WTC11 (cell line): Measurements from ENCODE around the gene DDX21. TPM values are rescaled to one million over a fixed set of nuclear protein-coding genes. Genes with fewer than 3 reads are reported as not detected.
"Not testable (repeated sequence)": the region's sequence is repeated elsewhere in the genome, so short reads cannot be mapped to it uniquely, and the experiment has no call there.

ENCODE experiments used
- ATAC-seq: fragments of 200-7000 bp; cut with Tn5 transposase; 2 replicates; pipeline ENCODE4 v1.10.0; 2021; ENCODE audit warnings: mild to moderate bottlenecking, moderate library complexity
- CTCF ChIA-PET: fragments of 300-600 bp; sonication (Branson Sonifier 250); formaldehyde crosslinking; loops from one replicate; lab custom pipeline; 2021; ENCODE audit warnings: antibody characterized with exemption; lab: Charles Lee
- POLR2A ChIA-PET: fragments of 350-600 bp; sonication (Branson Sonifier 250); formaldehyde crosslinking; loops from one replicate; lab custom pipeline; 2021; ENCODE audit warnings: antibody characterized with exemption; lab: Charles Lee
- DNase-seq: peaks from one replicate; pipeline ENCODE4 v3.0.0; 2021; ENCODE audit warnings: low spot score
- H3K27ac Mint-ChIP-seq: 2 replicates; pipeline ENCODE4 v1.8.0; 2021; ENCODE audit warnings: mixed read lengths
- H3K27me3 Mint-ChIP-seq: 2 replicates; pipeline ENCODE4 v1.8.0; 2021; ENCODE audit warnings: low read depth, mild to moderate bottlenecking, moderate library complexity, mixed read lengths
- H3K36me3 Mint-ChIP-seq: 2 replicates; pipeline ENCODE4 v1.8.0; 2021; ENCODE audit warnings: mixed read lengths
- H3K4me1 Mint-ChIP-seq: 2 replicates; pipeline ENCODE4 v1.8.0; 2022; ENCODE audit warnings: mixed read lengths
- H3K4me3 Mint-ChIP-seq: 2 replicates; pipeline ENCODE4 v1.8.0; 2021; ENCODE audit warnings: mild to moderate bottlenecking, moderate library complexity, mixed read lengths
- H3K9me3 Mint-ChIP-seq: 2 replicates; pipeline ENCODE4 v1.8.0; 2021; ENCODE audit warnings: mixed read lengths
- CBFB ChIP-seq: sonication (generic); formaldehyde crosslinking; IDR thresholded peaks from 2 replicates; pipeline ENCODE4 v1.8.1; 2022; ENCODE audit warnings: mild to moderate bottlenecking, low read depth, missing genetic modification reagents
- ESRRA ChIP-seq: sonication (generic); formaldehyde crosslinking; IDR thresholded peaks from 2 replicates; pipeline ENCODE4 v1.8.1; 2022; ENCODE audit warnings: mild to moderate bottlenecking, missing genetic modification reagents, borderline replicate concordance
- ETV6 ChIP-seq: sonication (generic); formaldehyde crosslinking; IDR thresholded peaks from 2 replicates; pipeline ENCODE4 v1.8.1; 2022; ENCODE audit warnings: mild to moderate bottlenecking, missing genetic modification reagents
- FOXJ3 ChIP-seq: sonication (generic); formaldehyde crosslinking; IDR thresholded peaks from 2 replicates; pipeline ENCODE4 v1.9.0; 2021; ENCODE audit warnings: missing genetic modification reagents, mild to moderate bottlenecking, borderline replicate concordance
- JAZF1 ChIP-seq: fragments of 250-450 bp; sonication (Bioruptor Pico); IDR thresholded peaks from 2 replicates; pipeline ENCODE4 v1.9.0; 2021; ENCODE audit warnings: moderate library complexity, mild to moderate bottlenecking, inconsistent platforms
- MXD4 ChIP-seq: fragments of 250-450 bp; sonication (Bioruptor Pico); IDR thresholded peaks from 2 replicates; pipeline ENCODE4 v1.8.0; 2021; ENCODE audit warnings: mild to moderate bottlenecking, moderate library complexity, borderline replicate concordance
- NFATC4 ChIP-seq: fragments of 250-450 bp; sonication (Bioruptor Pico); IDR thresholded peaks from 2 replicates; pipeline ENCODE4 v1.9.0; 2021; ENCODE audit warnings: mild to moderate bottlenecking
- NR3C1 ChIP-seq: sonication (generic); formaldehyde crosslinking; conservative IDR thresholded peaks from 2 replicates; pipeline ENCODE4 v1.8.1; 2023; ENCODE audit warnings: low read depth, mild to moderate bottlenecking, missing genetic modification reagents
- RORB ChIP-seq: fragments of 250-450 bp; sonication (Bioruptor Pico); IDR thresholded peaks from 2 replicates; pipeline ENCODE4 v1.9.0; 2021; ENCODE audit warnings: mild to moderate bottlenecking
- SMAD3 ChIP-seq: sonication (generic); formaldehyde crosslinking; IDR thresholded peaks from 2 replicates; pipeline ENCODE4 v1.8.0; 2022; ENCODE audit warnings: missing genetic modification reagents, mild to moderate bottlenecking, borderline replicate concordance
- SMAD4 ChIP-seq: sonication (generic); formaldehyde crosslinking; IDR thresholded peaks from 2 replicates; pipeline ENCODE4 v1.8.0; 2022; ENCODE audit warnings: mild to moderate bottlenecking, missing genetic modification reagents
- SOX15 ChIP-seq: fragments of 250-450 bp; sonication (Bioruptor Pico); IDR thresholded peaks from 2 replicates; pipeline ENCODE4 v1.9.0; 2021; ENCODE audit warnings: mild to moderate bottlenecking
- SP1 ChIP-seq: sonication (generic); formaldehyde crosslinking; conservative IDR thresholded peaks from 2 replicates; pipeline ENCODE4 v1.8.1; 2022; ENCODE audit warnings: missing genetic modification reagents
- ZNF263 ChIP-seq: sonication (generic); formaldehyde crosslinking; IDR thresholded peaks from 2 replicates; pipeline ENCODE4 v1.8.1; 2022; ENCODE audit warnings: low read depth, mild to moderate bottlenecking, moderate library complexity, missing genetic modification reagents
- ZNF671 ChIP-seq: fragments of 250-450 bp; sonication (Bioruptor Pico); IDR thresholded peaks from 2 replicates; pipeline ENCODE4 v1.8.0; 2021; ENCODE audit warnings: mild to moderate bottlenecking
- total RNA-seq: library from RNA; stranded (reverse); gene quantifications from 3 replicates; pipeline ENCODE4 v1.2.3, GENCODE V29; 2021
- TF ChIP-seq, protein P1 (sequence below): sonication (generic); formaldehyde crosslinking; IDR thresholded peaks from 2 replicates; pipeline ENCODE4 v1.8.1; 2023; ENCODE audit warnings: mild to moderate bottlenecking, missing genetic modification reagents, borderline replicate concordance
- TF ChIP-seq, protein P2 (sequence below): sonication (generic); formaldehyde crosslinking; IDR thresholded peaks from 2 replicates; pipeline ENCODE4 v1.8.0; 2022; ENCODE audit warnings: mild to moderate bottlenecking, missing genetic modification reagents
- TF ChIP-seq, protein P3 (sequence below): sonication (generic); formaldehyde crosslinking; IDR thresholded peaks from 2 replicates; pipeline ENCODE4 v1.8.1; 2023; ENCODE audit warnings: mild to moderate bottlenecking, missing genetic modification reagents
- TF ChIP-seq, protein P4 (sequence below): sonication (generic); formaldehyde crosslinking; IDR thresholded peaks from 2 replicates; pipeline ENCODE4 v1.8.1; 2022; ENCODE audit warnings: low read depth, missing genetic modification reagents, borderline replicate concordance
- TF ChIP-seq, protein P5 (sequence below): sonication (generic); formaldehyde crosslinking; IDR thresholded peaks from 2 replicates; pipeline ENCODE4 v1.8.1; 2023; ENCODE audit warnings: mild to moderate bottlenecking, moderate library complexity, missing genetic modification reagents
- TF ChIP-seq, protein P6 (sequence below): fragments of 250-450 bp; sonication (Bioruptor Pico); IDR thresholded peaks from 2 replicates; pipeline ENCODE4 v1.9.0; 2021; ENCODE audit warnings: mild to moderate bottlenecking

DDX21 gene
- total RNA-seq, 1 experiment from 2014 or later: 194 TPM

DNA sequence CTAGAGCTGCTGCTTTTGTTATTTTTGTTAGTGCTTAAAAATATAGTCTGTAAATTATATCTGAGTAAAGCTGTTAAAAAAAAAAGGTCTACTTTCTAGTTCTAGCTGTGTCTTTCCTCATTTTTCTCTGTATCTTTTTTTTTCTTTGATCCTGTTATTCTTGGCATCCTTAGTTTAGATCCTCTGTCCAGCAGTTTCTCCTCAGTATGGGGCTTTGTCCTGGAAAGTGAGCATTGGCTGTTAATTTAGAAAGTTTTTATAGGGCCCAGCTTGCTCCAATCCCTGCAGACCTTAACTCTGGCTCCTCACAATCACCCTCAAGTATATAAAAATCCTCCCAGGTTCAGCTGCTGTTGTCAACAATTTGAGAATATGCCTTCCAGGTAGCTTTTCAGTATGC is 31.4 kb upstream of the DDX21 start (continued):
- TF ChIP-seq, protein P1, sequence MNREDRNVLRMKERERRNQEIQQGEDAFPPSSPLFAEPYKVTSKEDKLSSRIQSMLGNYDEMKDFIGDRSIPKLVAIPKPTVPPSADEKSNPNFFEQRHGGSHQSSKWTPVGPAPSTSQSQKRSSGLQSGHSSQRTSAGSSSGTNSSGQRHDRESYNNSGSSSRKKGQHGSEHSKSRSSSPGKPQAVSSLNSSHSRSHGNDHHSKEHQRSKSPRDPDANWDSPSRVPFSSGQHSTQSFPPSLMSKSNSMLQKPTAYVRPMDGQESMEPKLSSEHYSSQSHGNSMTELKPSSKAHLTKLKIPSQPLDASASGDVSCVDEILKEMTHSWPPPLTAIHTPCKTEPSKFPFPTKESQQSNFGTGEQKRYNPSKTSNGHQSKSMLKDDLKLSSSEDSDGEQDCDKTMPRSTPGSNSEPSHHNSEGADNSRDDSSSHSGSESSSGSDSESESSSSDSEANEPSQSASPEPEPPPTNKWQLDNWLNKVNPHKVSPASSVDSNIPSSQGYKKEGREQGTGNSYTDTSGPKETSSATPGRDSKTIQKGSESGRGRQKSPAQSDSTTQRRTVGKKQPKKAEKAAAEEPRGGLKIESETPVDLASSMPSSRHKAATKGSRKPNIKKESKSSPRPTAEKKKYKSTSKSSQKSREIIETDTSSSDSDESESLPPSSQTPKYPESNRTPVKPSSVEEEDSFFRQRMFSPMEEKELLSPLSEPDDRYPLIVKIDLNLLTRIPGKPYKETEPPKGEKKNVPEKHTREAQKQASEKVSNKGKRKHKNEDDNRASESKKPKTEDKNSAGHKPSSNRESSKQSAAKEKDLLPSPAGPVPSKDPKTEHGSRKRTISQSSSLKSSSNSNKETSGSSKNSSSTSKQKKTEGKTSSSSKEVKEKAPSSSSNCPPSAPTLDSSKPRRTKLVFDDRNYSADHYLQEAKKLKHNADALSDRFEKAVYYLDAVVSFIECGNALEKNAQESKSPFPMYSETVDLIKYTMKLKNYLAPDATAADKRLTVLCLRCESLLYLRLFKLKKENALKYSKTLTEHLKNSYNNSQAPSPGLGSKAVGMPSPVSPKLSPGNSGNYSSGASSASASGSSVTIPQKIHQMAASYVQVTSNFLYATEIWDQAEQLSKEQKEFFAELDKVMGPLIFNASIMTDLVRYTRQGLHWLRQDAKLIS (CRISPR knock-in tag): no peak
- TF ChIP-seq ZNF671 (CRISPR knock-in tag) (no peak), JAZF1 (CRISPR knock-in tag) (no peak), FOXJ3 (CRISPR knock-in tag) (no peak), NFATC4 (CRISPR knock-in tag) (no peak), NR3C1 (CRISPR knock-in tag) (no peak)
- TF ChIP-seq, all 79 proteins: peak for 0

DNA sequence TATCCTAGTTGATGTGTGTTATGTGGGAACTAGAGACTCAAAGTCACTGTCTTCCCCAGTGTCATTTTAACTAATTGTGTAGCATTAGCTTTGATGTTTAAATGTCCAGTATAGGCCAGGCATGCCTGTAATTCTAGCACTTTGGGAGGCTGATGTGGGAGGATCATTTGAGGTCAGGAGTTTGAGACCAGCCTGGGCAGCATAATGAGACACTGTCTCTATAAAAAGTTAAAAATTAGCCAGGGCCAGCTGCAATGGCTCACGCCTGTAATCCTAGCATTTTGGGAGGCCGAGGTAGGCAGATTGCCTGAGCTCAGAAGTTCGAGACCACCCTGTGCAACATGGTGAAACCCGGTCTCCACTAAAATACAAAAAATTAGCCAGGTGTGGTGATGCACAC is 30.5 kb upstream of the DDX21 start:
- TF ChIP-seq, protein P2, sequence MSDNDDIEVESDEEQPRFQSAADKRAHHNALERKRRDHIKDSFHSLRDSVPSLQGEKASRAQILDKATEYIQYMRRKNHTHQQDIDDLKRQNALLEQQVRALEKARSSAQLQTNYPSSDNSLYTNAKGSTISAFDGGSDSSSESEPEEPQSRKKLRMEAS (CRISPR knock-in tag): no peak
- TF ChIP-seq MXD4 (CRISPR knock-in tag) (no peak), RORB (CRISPR knock-in tag) (no peak), SOX15 (CRISPR knock-in tag) (no peak), SMAD4 (no peak), CBFB (CRISPR knock-in tag) (no peak), SP1 (no peak), ETV6 (CRISPR knock-in tag) (no peak), JAZF1 (CRISPR knock-in tag) (no peak), ESRRA (CRISPR knock-in tag) (no peak), ZNF263 (CRISPR knock-in tag) (no peak), SMAD3 (CRISPR knock-in tag) (no peak), ZNF671 (CRISPR knock-in tag) (no peak)
- TF ChIP-seq, protein P3, sequence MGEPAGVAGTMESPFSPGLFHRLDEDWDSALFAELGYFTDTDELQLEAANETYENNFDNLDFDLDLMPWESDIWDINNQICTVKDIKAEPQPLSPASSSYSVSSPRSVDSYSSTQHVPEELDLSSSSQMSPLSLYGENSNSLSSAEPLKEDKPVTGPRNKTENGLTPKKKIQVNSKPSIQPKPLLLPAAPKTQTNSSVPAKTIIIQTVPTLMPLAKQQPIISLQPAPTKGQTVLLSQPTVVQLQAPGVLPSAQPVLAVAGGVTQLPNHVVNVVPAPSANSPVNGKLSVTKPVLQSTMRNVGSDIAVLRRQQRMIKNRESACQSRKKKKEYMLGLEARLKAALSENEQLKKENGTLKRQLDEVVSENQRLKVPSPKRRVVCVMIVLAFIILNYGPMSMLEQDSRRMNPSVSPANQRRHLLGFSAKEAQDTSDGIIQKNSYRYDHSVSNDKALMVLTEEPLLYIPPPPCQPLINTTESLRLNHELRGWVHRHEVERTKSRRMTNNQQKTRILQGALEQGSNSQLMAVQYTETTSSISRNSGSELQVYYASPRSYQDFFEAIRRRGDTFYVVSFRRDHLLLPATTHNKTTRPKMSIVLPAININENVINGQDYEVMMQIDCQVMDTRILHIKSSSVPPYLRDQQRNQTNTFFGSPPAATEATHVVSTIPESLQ (CRISPR knock-in tag): no peak
- TF ChIP-seq, protein P4, sequence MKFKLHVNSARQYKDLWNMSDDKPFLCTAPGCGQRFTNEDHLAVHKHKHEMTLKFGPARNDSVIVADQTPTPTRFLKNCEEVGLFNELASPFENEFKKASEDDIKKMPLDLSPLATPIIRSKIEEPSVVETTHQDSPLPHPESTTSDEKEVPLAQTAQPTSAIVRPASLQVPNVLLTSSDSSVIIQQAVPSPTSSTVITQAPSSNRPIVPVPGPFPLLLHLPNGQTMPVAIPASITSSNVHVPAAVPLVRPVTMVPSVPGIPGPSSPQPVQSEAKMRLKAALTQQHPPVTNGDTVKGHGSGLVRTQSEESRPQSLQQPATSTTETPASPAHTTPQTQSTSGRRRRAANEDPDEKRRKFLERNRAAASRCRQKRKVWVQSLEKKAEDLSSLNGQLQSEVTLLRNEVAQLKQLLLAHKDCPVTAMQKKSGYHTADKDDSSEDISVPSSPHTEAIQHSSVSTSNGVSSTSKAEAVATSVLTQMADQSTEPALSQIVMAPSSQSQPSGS: no peak
- TF ChIP-seq, protein P5, sequence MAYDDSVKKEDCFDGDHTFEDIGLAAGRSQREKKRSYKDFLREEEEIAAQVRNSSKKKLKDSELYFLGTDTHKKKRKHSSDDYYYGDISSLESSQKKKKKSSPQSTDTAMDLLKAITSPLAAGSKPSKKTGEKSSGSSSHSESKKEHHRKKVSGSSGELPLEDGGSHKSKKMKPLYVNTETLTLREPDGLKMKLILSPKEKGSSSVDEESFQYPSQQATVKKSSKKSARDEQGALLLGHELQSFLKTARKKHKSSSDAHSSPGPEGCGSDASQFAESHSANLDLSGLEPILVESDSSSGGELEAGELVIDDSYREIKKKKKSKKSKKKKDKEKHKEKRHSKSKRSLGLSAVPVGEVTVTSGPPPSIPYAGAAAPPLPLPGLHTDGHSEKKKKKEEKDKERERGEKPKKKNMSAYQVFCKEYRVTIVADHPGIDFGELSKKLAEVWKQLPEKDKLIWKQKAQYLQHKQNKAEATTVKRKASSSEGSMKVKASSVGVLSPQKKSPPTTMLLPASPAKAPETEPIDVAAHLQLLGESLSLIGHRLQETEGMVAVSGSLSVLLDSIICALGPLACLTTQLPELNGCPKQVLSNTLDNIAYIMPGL (CRISPR knock-in tag): no peak
- TF ChIP-seq, protein P6, sequence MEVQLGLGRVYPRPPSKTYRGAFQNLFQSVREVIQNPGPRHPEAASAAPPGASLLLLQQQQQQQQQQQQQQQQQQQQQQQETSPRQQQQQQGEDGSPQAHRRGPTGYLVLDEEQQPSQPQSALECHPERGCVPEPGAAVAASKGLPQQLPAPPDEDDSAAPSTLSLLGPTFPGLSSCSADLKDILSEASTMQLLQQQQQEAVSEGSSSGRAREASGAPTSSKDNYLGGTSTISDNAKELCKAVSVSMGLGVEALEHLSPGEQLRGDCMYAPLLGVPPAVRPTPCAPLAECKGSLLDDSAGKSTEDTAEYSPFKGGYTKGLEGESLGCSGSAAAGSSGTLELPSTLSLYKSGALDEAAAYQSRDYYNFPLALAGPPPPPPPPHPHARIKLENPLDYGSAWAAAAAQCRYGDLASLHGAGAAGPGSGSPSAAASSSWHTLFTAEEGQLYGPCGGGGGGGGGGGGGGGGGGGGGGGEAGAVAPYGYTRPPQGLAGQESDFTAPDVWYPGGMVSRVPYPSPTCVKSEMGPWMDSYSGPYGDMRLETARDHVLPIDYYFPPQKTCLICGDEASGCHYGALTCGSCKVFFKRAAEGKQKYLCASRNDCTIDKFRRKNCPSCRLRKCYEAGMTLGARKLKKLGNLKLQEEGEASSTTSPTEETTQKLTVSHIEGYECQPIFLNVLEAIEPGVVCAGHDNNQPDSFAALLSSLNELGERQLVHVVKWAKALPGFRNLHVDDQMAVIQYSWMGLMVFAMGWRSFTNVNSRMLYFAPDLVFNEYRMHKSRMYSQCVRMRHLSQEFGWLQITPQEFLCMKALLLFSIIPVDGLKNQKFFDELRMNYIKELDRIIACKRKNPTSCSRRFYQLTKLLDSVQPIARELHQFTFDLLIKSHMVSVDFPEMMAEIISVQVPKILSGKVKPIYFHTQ: no peak
- no peaks in the 10 kb centered on the region for H3K4me1 Mint-ChIP-seq
- H3K27ac Mint-ChIP-seq: peak overlapping the region; percentile 53; the same call in 1 of the 2 replicates
- no peak for ATAC-seq
- no peaks in the 10 kb centered on the region for H3K9me3 Mint-ChIP-seq
- no peak for DNase-seq
- H3K4me3 Mint-ChIP-seq: no peak overlapping the region
- POLR2A ChIA-PET: no interaction called here
- H3K36me3 Mint-ChIP-seq: peaks cover 25% of the 10 kb centered on the region
- H3K27me3 Mint-ChIP-seq: no peaks in the 10 kb centered on the region
- CTCF ChIA-PET: no interaction called here

DNA sequence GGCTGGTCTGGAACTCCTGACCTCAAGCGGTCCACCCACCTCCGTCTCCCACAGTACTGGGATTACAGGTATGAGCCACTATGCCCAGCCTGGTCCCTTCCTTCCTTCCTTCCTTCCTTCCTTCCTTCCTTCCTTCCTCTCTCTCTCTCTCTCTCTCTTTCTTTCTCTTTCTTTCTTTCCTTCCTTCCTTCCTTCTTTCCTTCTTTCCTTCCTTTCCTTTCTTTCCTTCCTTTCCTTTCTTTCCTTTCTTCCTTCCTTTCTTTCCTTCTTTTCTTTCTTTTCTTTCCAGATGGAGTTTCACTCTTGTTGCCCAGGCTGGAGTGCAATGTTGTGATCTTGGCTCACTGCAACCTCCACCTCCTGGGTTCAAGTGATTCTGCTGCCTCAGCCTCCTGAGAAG is 26.8 kb upstream of the DDX21 start:
- H3K27me3 Mint-ChIP-seq, CTCF ChIA-PET, POLR2A ChIA-PET, H3K27ac Mint-ChIP-seq, H3K4me1 Mint-ChIP-seq, DNase-seq, ATAC-seq, H3K4me3 Mint-ChIP-seq, H3K9me3 Mint-ChIP-seq: not testable (repeated sequence)
- peaks cover 29% of the 10 kb centered on the region for H3K36me3 Mint-ChIP-seq

DNA sequence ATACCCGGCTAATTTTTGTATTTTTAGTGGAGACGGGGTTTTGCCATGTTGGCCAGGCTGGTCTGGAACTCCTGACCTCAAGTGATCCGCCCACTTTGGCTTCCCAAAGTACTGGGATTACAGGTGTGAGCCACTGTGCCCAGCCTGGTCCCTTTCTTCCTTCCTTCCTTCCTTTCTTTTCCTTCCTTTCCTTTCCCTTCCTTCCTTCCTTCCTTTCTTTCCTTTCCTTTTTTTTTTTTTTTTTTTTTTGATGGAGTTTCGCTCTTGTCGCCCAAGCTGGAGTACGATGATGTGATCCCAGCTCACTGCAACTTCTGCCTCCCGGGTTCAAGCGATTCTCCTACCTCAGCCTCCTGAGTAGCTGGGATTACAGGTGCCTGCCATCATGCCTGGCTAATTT is 26.1 kb upstream of the DDX21 start:
- DNase-seq, H3K4me1 Mint-ChIP-seq, H3K27me3 Mint-ChIP-seq, H3K4me3 Mint-ChIP-seq, CTCF ChIA-PET, H3K9me3 Mint-ChIP-seq, ATAC-seq, H3K27ac Mint-ChIP-seq, POLR2A ChIA-PET: not testable (repeated sequence)
- H3K36me3 Mint-ChIP-seq: peaks cover 31% of the 10 kb centered on the region
